HG02973 (cell line): ENCODE measurements around the gene BICDL2.

ENCODE experiments used
- ATAC-seq: cut with Tn5 transposase; IDR thresholded peaks from one replicate; pipeline ENCODE4 v1.9.1; 2021; ENCODE audit warnings: moderate library complexity; ENCODE audit not compliant: unreplicated experiment

Gene BICDL2

GRCh38 chr16:2987286-2987685 lies 49.5 kb downstream of the BICDL2 start:
- no peak for ATAC-seq

- ATAC-seq = no peak
These were observed 50.0 kb downstream of the BICDL2 start for GRCh38 chr16:2986623-2987188.

- ATAC-seq = no peak
These were observed 50.8 kb downstream of the BICDL2 start for GRCh38 chr16:2985893-2986355.

- no peak for ATAC-seq
These were observed 51.3 kb downstream of the BICDL2 start for GRCh38 chr16:2985462-2985861.

GRCh38 chr16:2983706-2984136 lies 53.0 kb downstream of the BICDL2 start:
- ATAC-seq = no peak

GRCh38 chr16:2982402-2982801 lies 54.3 kb downstream of the BICDL2 start:
- no peak for ATAC-seq

GRCh38 chr16:2981899-2982250 lies 54.9 kb downstream of the BICDL2 start:
- ATAC-seq = no peak

- no peak for ATAC-seq
These were observed 55.4 kb downstream of the BICDL2 start for GRCh38 chr16:2981177-2981898.

GRCh38 chr16:2980227-2981176 lies 56.2 kb downstream of the BICDL2 start, which contains the start of gene PKMYT1:
Gene PKMYT1, minus strand, starts transcription at chr16:2980446. Its CDS starts 789 bp downstream, at chr16:2979657.
- peak; percentile 63 for ATAC-seq

- ATAC-seq = peak; percentile 7
These were observed 57.0 kb downstream of the BICDL2 start for GRCh38 chr16:2979669-2980226.
